LNCAP (cell line): ENCODE results near the gene USP3.

Source experiments
- CTCF ChIP-seq: fragments of 450-650 bp; IDR thresholded peaks from 2 replicates; pipeline ENCODE4 v1.5.1; 2017; ENCODE audit warnings: mild to moderate bottlenecking

The USP3 gene

DNA sequence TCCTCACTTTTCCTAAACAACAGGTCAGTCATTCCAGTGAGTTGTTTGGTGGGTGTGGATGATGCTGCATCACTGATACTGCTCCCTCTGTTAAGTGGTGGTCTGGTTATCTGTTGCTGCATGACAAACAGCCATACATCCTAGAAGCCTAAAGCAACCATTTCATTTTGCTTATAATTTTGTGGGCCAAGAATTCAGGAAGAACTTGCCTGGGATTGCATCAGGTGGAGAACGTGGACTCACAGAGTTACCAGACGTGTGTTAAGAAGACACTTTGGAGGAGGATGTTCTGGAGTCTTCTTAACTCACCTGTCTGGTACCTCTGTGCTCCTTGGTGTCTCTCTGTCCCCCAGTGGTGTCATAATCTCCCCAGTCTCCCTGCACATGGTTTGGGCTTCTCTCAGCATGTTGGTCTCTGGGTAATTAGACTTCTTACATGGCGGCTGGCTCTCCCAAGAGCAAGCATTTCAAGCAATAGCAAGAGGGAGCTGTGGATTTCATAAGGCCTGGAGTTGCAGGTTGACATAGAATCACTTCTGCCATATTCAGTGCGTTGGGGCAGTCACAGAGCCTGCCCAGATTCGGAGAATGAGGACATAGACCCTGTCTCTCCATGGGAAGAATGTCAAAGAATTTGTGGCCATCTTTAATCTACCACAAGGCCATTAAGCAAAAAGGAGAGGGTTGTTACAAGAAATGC is 20.1 kb downstream of the USP3 start:
- TF ChIP-seq CTCF = no peak

- TF ChIP-seq CTCF = no peak
These were observed 22.0 kb downstream of the USP3 start for GRCh38 chr15:63526401-63526800.

- no peak for TF ChIP-seq CTCF
These were observed 23.8 kb downstream of the USP3 start for GRCh38 chr15:63528138-63528659.

GRCh38 chr15:63530235-63530634 is 25.8 kb downstream of the USP3 start:
- TF ChIP-seq CTCF = no peak

- no peak for TF ChIP-seq CTCF
These were observed 26.4 kb downstream of the USP3 start for GRCh38 chr15:63530752-63531299.

DNA sequence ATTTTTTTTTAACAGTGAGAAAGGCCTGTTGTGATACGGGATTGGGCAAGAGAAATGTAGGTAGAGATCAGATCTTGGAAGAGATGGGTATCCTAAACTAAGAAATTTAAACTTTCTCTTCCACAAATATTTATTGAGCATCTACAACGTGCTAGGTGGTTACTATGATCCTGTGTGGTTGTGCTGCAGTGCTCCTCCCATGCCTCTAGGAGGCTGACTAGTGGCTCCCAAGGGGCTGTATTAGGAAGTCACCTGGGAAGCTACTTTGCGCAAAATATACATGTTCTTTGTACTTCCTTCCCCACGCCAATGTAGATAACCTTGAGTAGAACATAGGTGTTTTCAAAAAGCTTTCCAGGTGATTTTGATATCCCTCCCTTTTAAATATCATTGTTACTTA is 27.2 kb downstream of the USP3 start:
- no peak for TF ChIP-seq CTCF

DNA sequence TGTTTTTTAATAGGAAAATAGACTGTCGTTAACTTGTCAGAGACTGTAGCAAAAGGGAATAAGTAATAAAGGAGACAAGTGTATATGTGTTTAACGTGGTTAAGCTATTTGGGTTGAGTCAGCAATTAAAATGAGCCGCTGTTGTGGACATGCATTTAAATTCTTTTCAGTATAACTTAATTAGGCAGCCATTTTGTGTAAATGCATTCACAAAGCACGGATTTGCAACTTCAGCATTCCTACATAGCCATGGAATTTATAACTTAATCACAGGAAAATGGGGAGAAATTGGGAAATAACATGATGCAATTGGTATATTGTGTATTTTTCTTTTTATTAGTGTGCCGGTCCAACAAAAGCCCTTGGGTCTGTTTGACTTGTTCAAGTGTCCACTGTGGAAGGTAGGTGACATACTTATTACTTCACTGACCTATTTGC is 27.9 kb downstream of the USP3 start:
- no peak for TF ChIP-seq CTCF
